MM.1S (cell line): ENCODE data around the gene TUBB4B.

Experiments used
- DNase-seq: peaks from one replicate; pipeline ENCODE4 v3.0.0-alpha.2; 2015
- H2AFZ ChIP-seq: fragments of 300-600 bp; sonication (generic); 2 replicates; pipeline ENCODE4 v1.6.0; 2016; ENCODE audit warnings: antibody characterized with exemption, low read length
- H3F3A ChIP-seq: fragments of 300-600 bp; sonication (generic); 2 replicates; pipeline ENCODE4 v1.6.1; 2016; ENCODE audit warnings: mild to moderate bottlenecking, antibody characterized with exemption, low read length, moderate library complexity, mixed read lengths; ENCODE audit not compliant: insufficient read depth
- H3K27ac ChIP-seq: fragments of 300-600 bp; sonication (generic); 2 replicates; pipeline ENCODE4 v1.5.1; 2016; ENCODE audit warnings: mild to moderate bottlenecking, low read length
- H3K27me3 ChIP-seq: fragments of 300-600 bp; sonication (generic); replicated peaks from 2 replicates; pipeline ENCODE4 v1.6.0; 2016; ENCODE audit warnings: low read length; ENCODE audit not compliant: insufficient read depth
- H3K36me3 ChIP-seq: fragments of 300-600 bp; sonication (generic); replicated peaks from 2 replicates; pipeline ENCODE4 v1.6.1; 2016; ENCODE audit warnings: mild to moderate bottlenecking, low read length, mixed read lengths; ENCODE audit not compliant: insufficient read depth
- H3K4me1 ChIP-seq: fragments of 300-600 bp; sonication (generic); 2 replicates; pipeline ENCODE4 v1.6.1; 2016; ENCODE audit warnings: low read length, mixed read lengths
- H3K4me2 ChIP-seq: fragments of 300-600 bp; sonication (generic); 2 replicates; pipeline ENCODE4 v1.6.0; 2016; ENCODE audit warnings: low read depth, low read length
- H3K4me3 ChIP-seq: fragments of 300-600 bp; sonication (generic); 2 replicates; pipeline ENCODE4 v1.5.1; 2016; ENCODE audit warnings: low read length, mixed read lengths
- H3K79me2 ChIP-seq: fragments of 300-600 bp; sonication (generic); 2 replicates; pipeline ENCODE4 v1.6.1; 2016; ENCODE audit warnings: mixed run types, low read length, mixed read lengths
- H3K9ac ChIP-seq: fragments of 300-600 bp; sonication (generic); 2 replicates; pipeline ENCODE4 v1.6.1; 2016; ENCODE audit warnings: low read length, mixed read lengths
- H3K9me2 ChIP-seq: fragments of 300-600 bp; sonication (generic); replicated peaks from 2 replicates; pipeline ENCODE4 v1.6.1; 2016; ENCODE audit warnings: mild to moderate bottlenecking, low read length, mixed read lengths; ENCODE audit not compliant: insufficient read depth
- H3K9me3 ChIP-seq: fragments of 300-600 bp; sonication (generic); replicated peaks from 2 replicates; pipeline ENCODE4 v1.6.1; 2016; ENCODE audit warnings: mild to moderate bottlenecking, low read length, mixed read lengths; ENCODE audit not compliant: insufficient read depth
- H4K20me1 ChIP-seq: fragments of 300-600 bp; sonication (generic); 2 replicates; pipeline ENCODE4 v1.6.1; 2016; ENCODE audit warnings: mild to moderate bottlenecking, low read length, moderate library complexity, mixed read lengths; ENCODE audit not compliant: insufficient read depth
- CTCF ChIP-seq: fragments of 300-600 bp; sonication (generic); IDR thresholded peaks from 2 replicates; pipeline ENCODE4 v1.5.1; 2016; ENCODE audit warnings: antibody characterized with exemption, low read length, mixed read lengths
- EZH2 ChIP-seq: fragments of 300-600 bp; sonication (generic); optimal IDR thresholded peaks from 2 replicates; pipeline ENCODE3; 2017; ENCODE audit warnings: low read depth, mild to moderate bottlenecking, antibody characterized with exemption, low read length, mixed read lengths
- EZH2phosphoT487 ChIP-seq: fragments of 300-600 bp; sonication (generic); IDR thresholded peaks from 2 replicates; pipeline ENCODE4 v1.6.1; 2018; ENCODE audit warnings: antibody characterized with exemption, low read length

TUBB4B gene

DNA sequence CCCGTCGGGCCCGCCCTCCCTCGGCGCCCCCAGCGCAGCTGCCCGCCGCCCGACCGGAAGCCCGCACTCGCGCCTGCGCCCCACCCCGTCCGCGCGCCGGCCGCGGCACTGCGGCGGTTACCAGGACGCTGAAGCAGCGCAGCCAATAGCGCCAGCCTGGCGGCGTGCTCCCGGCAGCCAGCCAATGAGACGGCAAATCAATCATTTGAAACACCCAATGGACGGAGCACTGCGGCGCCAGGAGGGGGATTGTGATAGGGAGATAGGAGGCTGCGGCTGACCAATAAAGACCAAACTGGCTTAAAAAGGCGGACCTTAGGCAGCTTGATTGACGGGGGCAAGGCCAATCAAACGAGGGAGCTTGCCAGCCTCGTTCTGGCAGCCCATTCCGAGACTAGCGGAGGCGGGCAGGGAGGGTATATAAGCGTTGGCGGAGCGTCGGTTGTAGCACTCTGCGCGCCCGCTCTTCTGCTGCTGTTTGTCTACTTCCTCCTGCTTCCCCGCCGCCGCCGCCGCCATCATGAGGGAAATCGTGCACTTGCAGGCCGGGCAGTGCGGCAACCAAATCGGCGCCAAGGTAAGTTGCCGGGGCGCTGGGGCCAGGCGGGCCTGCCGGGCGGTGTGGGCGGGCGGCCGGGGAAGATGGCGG is at the start of gene TUBB4B:
TUBB4B (plus strand) TSS at position 447 of the 649 bp plus-strand sequence; CDS start at position 521, 74 bp downstream.
- H3K79me2 ChIP-seq, result peaks cover 31% of the 10 kb centered on the region
- H2AFZ ChIP-seq, result peak within 1 kb of the TSS; percentile 86
- peak within 1 kb of the TSS; percentile 92 for H3K27ac ChIP-seq
- H3K9me2 ChIP-seq, result no peaks in the 10 kb centered on the region
- H3K4me3 ChIP-seq, result peak within 1 kb of the TSS; percentile 93
- no peaks in the 10 kb centered on the region; the same call in 1 of the 2 replicates for H3K36me3 ChIP-seq
- peaks cover 18% of the 10 kb centered on the region; the same call in 1 of the 2 replicates for H3K4me1 ChIP-seq
- H3K27me3 ChIP-seq, result peaks cover 2% of the 10 kb centered on the region; the same call in 1 of the 2 replicates
- H3F3A ChIP-seq, result peaks cover 28% of the 10 kb centered on the region; the same call in 1 of the 2 replicates
- no peak for TF ChIP-seq EZH2
- TF ChIP-seq EZH2phosphoT487, result no peak
- no peak for TF ChIP-seq CTCF
- H3K9ac ChIP-seq, result peak within 1 kb of the TSS; percentile 83
- no peaks in the 10 kb centered on the region for H3K9me3 ChIP-seq
- peak; percentile 99 for DNase-seq
- H4K20me1 ChIP-seq, result peaks cover 16% of the 10 kb centered on the region
- H3K4me2 ChIP-seq, result peak within 1 kb of the TSS; percentile 92

- no peaks in the 10 kb centered on the region for H3K9me2 ChIP-seq
- H3K9me3 ChIP-seq, result no peaks in the 10 kb centered on the region
- TF ChIP-seq CTCF (no peak), EZH2phosphoT487 (no peak), EZH2 (no peak)
- no peak overlapping the region for H3K27ac ChIP-seq
- no peaks in the 10 kb centered on the region for H3K36me3 ChIP-seq
- peaks cover 37% of the 10 kb centered on the region for H3K79me2 ChIP-seq
- H4K20me1 ChIP-seq, result no peaks in the 10 kb centered on the region
- H3K9ac ChIP-seq, result no peak overlapping the region
- no peak overlapping the region for H2AFZ ChIP-seq
- no peak for DNase-seq
- no peak overlapping the region for H3K4me2 ChIP-seq
- H3K4me3 ChIP-seq, result no peak overlapping the region
- no peaks in the 10 kb centered on the region for H3K27me3 ChIP-seq
- H3F3A ChIP-seq, result peaks cover 19% of the 10 kb centered on the region
- peaks cover 15% of the 10 kb centered on the region for H3K4me1 ChIP-seq
These were observed 49.2 kb upstream of the TUBB4B start for GRCh38 chr9:137191691-137192447.

GRCh38 chr9:137192448-137192780 is 48.7 kb upstream of the TUBB4B start:
- Histone ChIP-seq H3K4me1 (peaks cover 10% of the 10 kb centered on the region), H2AFZ (no peak overlapping the region), H3K4me2 (no peak overlapping the region), H3K9ac (no peak overlapping the region), H3K27ac (no peak overlapping the region), H3K79me2 (peaks cover 31% of the 10 kb centered on the region), H3F3A (peaks cover 19% of the 10 kb centered on the region), H3K9me2 (no peaks in the 10 kb centered on the region), H4K20me1 (no peaks in the 10 kb centered on the region), H3K27me3 (no peaks in the 10 kb centered on the region), H3K4me3 (no peak overlapping the region), H3K36me3 (no peaks in the 10 kb centered on the region), H3K9me3 (no peaks in the 10 kb centered on the region)
- TF ChIP-seq CTCF (no peak), EZH2phosphoT487 (no peak), EZH2 (no peak)
- DNase-seq, result no peak
